Measurements from ENCODE around the gene CHFR. TPM values are rescaled to one million over a fixed set of nuclear protein-coding genes. Genes with fewer than 3 reads are reported as not detected.
"Not testable (repeated sequence)": the region's sequence is repeated elsewhere in the genome, so short reads cannot be mapped to it uniquely, and the experiment has no call there.

The CHFR gene, protein sequence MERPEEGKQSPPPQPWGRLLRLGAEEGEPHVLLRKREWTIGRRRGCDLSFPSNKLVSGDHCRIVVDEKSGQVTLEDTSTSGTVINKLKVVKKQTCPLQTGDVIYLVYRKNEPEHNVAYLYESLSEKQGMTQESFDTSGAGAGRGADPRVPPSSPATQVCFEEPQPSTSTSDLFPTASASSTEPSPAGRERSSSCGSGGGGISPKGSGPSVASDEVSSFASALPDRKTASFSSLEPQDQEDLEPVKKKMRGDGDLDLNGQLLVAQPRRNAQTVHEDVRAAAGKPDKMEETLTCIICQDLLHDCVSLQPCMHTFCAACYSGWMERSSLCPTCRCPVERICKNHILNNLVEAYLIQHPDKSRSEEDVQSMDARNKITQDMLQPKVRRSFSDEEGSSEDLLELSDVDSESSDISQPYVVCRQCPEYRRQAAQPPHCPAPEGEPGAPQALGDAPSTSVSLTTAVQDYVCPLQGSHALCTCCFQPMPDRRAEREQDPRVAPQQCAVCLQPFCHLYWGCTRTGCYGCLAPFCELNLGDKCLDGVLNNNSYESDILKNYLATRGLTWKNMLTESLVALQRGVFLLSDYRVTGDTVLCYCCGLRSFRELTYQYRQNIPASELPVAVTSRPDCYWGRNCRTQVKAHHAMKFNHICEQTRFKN
- total RNA-seq (2014; rRNA removed; shearing (Covaris generic)), result 24.5 and 25.8 TPM in 2 replicates
- 31.5 and 37.6 TPM in 2 replicates for polyA plus RNA-seq (2015; cell fraction: cytosol; rRNA removed)
- 93.1 and 112 TPM in 2 replicates for polyA plus RNA-seq (2015; cell fraction: nucleus; rRNA removed)

- in situ Hi-C loops (cut with HindIII; ENCODE audit: low pct_unique_long_range_greater_than_20kb, low sequenced_read_pairs), result no loop called here
- peak; percentile 97 for DNase-seq (ENCODE audit: low read depth, low spot score)
These were observed at the start of gene CHFR for GRCh38 chr12:132887513-132888351. CHFR (minus strand) TSS chr12:132887605; CDS start chr12:132887328, 277 bp downstream.

DNA sequence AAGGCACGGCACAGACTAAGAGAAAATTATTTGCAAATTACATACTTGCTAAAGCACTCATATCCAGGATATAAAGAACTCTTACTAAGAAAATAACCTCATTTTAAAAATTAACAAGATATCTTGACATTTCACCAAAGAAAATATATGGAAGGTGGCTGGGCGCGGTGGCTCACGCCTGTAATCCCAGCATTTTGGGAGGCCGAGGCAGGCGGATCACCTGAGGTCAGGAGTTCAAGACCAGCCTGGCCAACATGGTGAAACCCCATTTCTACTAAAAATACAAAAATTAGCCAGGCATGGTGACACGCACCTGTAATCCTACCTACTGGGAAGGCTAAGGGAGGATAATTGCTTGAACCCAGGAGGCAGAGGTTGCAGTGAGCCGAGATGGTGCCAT, 49.5 kb upstream of the CHFR start:
- DNase-seq (ENCODE audit: low read depth, low spot score); in situ Hi-C loops (cut with HindIII; ENCODE audit: low pct_unique_long_range_greater_than_20kb, low sequenced_read_pairs): not testable (repeated sequence)

- DNase-seq (ENCODE audit: low read depth, low spot score), result no peak
- in situ Hi-C loops (cut with HindIII; ENCODE audit: low pct_unique_long_range_greater_than_20kb, low sequenced_read_pairs), result no loop called here
These were observed 48.8 kb upstream of the CHFR start for GRCh38 chr12:132936163-132936562.

GRCh38 chr12:132926415-132926833, 39.0 kb upstream of the CHFR start:
- in situ Hi-C loops (cut with HindIII; ENCODE audit: low pct_unique_long_range_greater_than_20kb, low sequenced_read_pairs), result no loop called here
- no peak for DNase-seq (ENCODE audit: low read depth, low spot score)

DNA sequence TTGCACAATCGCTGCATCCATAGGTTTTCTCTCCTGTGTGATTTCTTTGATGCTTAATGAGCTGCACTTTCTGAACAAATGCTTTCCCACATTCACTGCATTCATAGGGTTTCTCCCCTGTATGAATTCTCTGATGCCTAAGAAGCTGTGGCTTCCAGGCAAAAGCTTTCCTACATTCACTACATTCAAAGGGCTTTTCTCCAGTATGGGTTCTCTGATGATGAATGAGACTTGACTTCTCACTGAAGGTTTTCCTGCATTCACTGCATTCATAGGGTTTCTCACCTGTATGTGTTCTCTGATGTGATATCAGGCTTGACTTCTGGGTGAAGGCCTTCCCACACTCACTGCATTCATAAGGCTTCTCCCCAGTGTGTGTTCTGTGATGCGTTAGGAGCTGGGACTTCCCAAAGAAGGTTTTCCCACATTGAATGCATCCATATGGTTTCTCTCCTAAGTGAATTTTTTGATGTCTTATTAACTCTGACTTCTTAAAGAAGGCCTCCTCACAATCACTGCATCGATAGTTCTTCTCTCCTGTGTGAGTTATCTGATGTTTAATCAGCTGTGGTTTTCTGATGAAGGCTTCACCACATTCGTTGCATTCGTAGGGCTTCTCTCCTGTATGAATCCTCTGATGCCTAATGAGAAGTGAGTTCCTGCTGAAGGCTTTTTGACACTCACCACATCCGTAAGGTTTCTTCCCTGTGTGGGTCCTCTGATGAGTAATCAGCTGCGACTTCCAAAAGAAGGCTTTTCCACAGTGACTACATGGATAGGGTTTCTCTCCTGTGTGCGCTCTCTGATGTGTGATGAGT, 38.4 kb upstream of the CHFR start:
- in situ Hi-C loops (cut with HindIII; ENCODE audit: low pct_unique_long_range_greater_than_20kb, low sequenced_read_pairs), result no loop called here
- no peak for DNase-seq (ENCODE audit: low read depth, low spot score)

- DNase-seq (ENCODE audit: low read depth, low spot score), result no peak
- in situ Hi-C loops (cut with HindIII; ENCODE audit: low pct_unique_long_range_greater_than_20kb, low sequenced_read_pairs), result no loop called here
These were observed 37.0 kb upstream of the CHFR start for GRCh38 chr12:132924356-132924755.

- no peak for DNase-seq (ENCODE audit: low read depth, low spot score)
- in situ Hi-C loops (cut with HindIII; ENCODE audit: low pct_unique_long_range_greater_than_20kb, low sequenced_read_pairs), result no loop called here
These were observed 36.0 kb upstream of the CHFR start for GRCh38 chr12:132923356-132923909.

DNA sequence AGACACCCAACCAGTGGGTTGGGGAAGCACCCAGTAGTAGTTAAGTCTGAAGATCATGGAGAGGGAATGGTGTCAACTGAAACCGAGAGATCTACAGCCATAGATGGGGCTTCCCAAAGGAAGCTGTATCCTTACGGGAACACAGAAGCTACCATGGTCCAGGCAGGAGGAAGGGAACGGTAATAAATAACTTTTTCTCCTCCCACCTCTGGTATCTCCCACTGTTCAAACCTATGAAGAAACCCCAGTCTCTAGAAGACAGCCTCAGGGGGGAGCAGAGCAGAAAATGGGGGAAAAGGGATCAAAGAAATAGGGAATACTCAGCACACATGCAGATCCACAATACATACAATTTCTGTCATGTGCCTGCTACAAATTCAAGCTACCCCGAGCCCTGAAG, 35.3 kb upstream of the CHFR start:
- in situ Hi-C loops (cut with HindIII; ENCODE audit: low pct_unique_long_range_greater_than_20kb, low sequenced_read_pairs), result no loop called here
- DNase-seq (ENCODE audit: low read depth, low spot score), result no peak

DNA sequence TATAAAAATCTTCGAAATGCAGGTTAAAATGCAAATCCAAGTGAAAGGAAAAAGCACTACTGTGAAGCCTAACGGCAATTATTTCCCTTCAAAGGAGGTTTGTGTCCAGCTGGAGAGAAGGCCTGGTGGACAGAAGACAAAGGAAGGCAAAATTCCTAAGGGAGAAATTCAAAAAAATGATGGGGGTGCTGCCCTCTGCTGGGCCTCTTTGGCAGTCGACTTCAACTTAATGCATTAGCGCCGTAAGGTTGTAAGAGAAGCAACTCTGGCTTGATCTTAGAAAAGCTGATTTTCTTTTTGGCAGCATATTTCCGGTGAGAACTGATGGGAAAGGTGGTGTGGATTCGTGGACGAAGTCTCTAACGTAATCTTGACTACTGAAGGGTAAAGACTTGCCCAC, 34.3 kb upstream of the CHFR start:
- in situ Hi-C loops (cut with HindIII; ENCODE audit: low pct_unique_long_range_greater_than_20kb, low sequenced_read_pairs), result no loop called here
- DNase-seq (ENCODE audit: low read depth, low spot score), result peak; percentile 27

GRCh38 chr12:132918680-132919079, 31.3 kb upstream of the CHFR start:
- DNase-seq (ENCODE audit: low read depth, low spot score), result no peak
- in situ Hi-C loops (cut with HindIII; ENCODE audit: low pct_unique_long_range_greater_than_20kb, low sequenced_read_pairs), result no loop called here

DNA sequence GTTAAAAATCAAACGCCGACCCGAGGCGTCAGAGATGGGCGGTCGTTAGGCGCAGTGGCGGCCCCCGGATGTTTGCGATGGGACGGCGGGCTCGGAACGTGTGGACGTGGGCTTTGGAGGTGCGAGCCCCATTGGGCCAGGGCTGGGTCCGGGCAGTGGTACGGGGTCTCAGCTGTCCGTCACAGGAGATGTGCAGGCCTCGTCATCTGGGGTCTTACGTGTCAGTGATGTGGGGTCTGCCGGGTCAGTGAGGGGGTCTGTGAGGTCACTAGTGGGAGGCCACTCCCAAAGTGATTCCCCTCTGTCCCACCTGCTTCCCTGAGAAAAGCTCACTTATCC, 21.6 kb upstream of the CHFR start:
- in situ Hi-C loops (cut with HindIII; ENCODE audit: low pct_unique_long_range_greater_than_20kb, low sequenced_read_pairs), result no loop called here
- DNase-seq (ENCODE audit: low read depth, low spot score), result no peak

DNA sequence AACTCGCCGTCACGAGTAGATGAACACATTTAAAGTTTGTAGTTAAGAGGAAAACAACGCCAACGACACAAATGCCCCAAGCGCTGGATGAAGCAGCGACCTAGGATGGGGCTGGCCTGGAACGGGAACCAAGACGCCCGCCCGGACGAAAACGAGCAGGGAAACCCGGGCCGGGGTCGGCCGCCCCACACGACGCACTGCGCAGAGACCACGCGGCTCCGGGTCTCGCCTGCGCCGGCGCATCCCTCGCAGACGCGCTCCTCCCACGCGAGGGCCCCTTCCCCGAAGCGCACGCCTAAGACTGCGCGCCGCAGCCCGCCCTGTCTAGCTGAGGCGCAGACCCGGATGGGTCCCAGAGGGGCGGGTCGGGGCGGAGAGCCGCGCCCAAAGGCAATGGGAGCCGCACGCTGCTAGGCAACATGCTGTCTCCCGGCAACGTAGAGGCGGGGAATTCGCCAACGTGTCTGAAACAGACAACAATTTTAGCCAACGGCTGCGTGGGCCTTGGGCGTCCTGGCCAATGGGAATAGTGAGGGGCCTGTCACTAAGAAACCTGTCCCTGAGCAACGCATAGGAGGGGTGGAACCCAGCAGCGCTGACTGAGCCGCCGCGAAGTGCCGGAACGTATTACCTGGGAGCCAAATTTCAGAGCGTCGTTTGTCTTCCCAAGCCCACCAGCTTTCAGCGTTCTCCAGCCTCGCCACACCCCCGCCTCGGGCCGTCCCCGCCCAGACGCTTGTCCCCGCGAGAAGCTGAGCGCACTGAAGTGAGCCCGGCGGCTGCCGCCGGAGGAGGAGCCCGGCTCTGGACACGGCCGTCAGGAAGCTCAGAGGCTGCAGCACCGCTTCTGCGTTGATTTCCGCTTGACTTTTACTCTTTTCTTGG, 21.0 kb upstream of the CHFR start:
- peak; percentile 98 for DNase-seq (ENCODE audit: low read depth, low spot score)
- in situ Hi-C loops (cut with HindIII; ENCODE audit: low pct_unique_long_range_greater_than_20kb, low sequenced_read_pairs), result no loop called here

DNA sequence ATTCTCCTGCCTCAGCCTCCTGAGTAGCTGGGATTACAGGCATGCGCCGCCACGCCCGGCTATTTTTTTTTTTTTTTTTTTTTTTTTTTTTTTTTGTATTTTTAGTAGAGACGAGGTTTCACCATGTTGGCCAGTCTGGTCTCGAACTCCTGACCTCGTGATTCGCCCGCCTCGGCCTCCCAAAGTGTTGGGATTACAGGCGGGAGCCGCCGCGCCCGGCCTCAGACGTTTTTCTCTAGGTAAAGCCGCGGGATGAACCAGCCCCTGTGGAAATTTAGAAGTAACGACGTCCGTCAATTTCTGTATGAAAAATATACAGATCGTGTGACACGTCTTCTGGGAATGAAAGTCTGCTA, 20.4 kb upstream of the CHFR start:
- DNase-seq (ENCODE audit: low read depth, low spot score); in situ Hi-C loops (cut with HindIII; ENCODE audit: low pct_unique_long_range_greater_than_20kb, low sequenced_read_pairs): not testable (repeated sequence)

GRCh38 chr12:132907216-132907615, 19.8 kb upstream of the CHFR start:
- DNase-seq (ENCODE audit: low read depth, low spot score), result no peak
- in situ Hi-C loops (cut with HindIII; ENCODE audit: low pct_unique_long_range_greater_than_20kb, low sequenced_read_pairs), result no loop called here

GRCh38 chr12:132904718-132905328, 17.4 kb upstream of the CHFR start:
- in situ Hi-C loops (cut with HindIII; ENCODE audit: low pct_unique_long_range_greater_than_20kb, low sequenced_read_pairs), result no loop called here
- peak; percentile 40 for DNase-seq (ENCODE audit: low read depth, low spot score)

GRCh38 chr12:132899033-132899432, 11.6 kb upstream of the CHFR start:
- in situ Hi-C loops (cut with HindIII; ENCODE audit: low pct_unique_long_range_greater_than_20kb, low sequenced_read_pairs), result no loop called here
- no peak for DNase-seq (ENCODE audit: low read depth, low spot score)
